NCI-H446 treated with DMSO at 0.1 percent for 48 hours (cell line): ENCODE results near the gene CNTROB.

Experiments used
- DNase-seq: peaks from one replicate; lab custom pipeline; 2025; lab: John Stamatoyannopoulos, UW

CNTROB gene

GRCh38 chr17:7931709-7932482, at the start of gene CNTROB, which contains the start of gene TRAPPC1:
CNTROB (plus strand) TSS chr17:7932206; CDS start chr17:7933080, 874 bp downstream.
TRAPPC1 (minus strand) TSS chr17:7931946; CDS start chr17:7931829, 117 bp downstream.
- DNase-seq, result peak; percentile 95

- no peak for DNase-seq
These were observed 49.4 kb upstream of the CNTROB start for GRCh38 chr17:7882629-7883028.

- DNase-seq, result no peak
These were observed 48.1 kb upstream of the CNTROB start for GRCh38 chr17:7883781-7884386.

- no peak for DNase-seq
These were observed 47.2 kb upstream of the CNTROB start for GRCh38 chr17:7884581-7885366.

- no peak for DNase-seq
These were observed 46.4 kb upstream of the CNTROB start for GRCh38 chr17:7885367-7886226.

GRCh38 chr17:7886227-7887037, 45.6 kb upstream of the CNTROB start:
- no peak for DNase-seq

- DNase-seq, result no peak
These were observed 44.9 kb upstream of the CNTROB start for GRCh38 chr17:7887038-7887481.

GRCh38 chr17:7887482-7888183, 44.4 kb upstream of the CNTROB start:
- DNase-seq, result peak; percentile 90

GRCh38 chr17:7888184-7888920, 43.7 kb upstream of the CNTROB start, which contains the start of gene CHD3:
CHD3 (plus strand) TSS chr17:7888789; CDS start chr17:7889001, 212 bp downstream.
- no peak for DNase-seq

GRCh38 chr17:7889166-7889955, 42.6 kb upstream of the CNTROB start:
- peak; percentile 90 for DNase-seq

GRCh38 chr17:7893187-7893880, 38.7 kb upstream of the CNTROB start:
- no peak for DNase-seq

- no peak for DNase-seq
These were observed 37.8 kb upstream of the CNTROB start for GRCh38 chr17:7894226-7894625.

- no peak for DNase-seq
These were observed 37.1 kb upstream of the CNTROB start for GRCh38 chr17:7894866-7895265.

- DNase-seq, result no peak
These were observed 34.9 kb upstream of the CNTROB start for GRCh38 chr17:7897090-7897489.

- DNase-seq, result peak; percentile 17
These were observed 34.2 kb upstream of the CNTROB start for GRCh38 chr17:7897773-7898172.

GRCh38 chr17:7903154-7904103, 28.6 kb upstream of the CNTROB start:
- DNase-seq, result no peak

GRCh38 chr17:7909089-7909488, 22.9 kb upstream of the CNTROB start:
- DNase-seq, result no peak
